Measurements from ENCODE around the gene STIP1.

STIP1 gene

DNA sequence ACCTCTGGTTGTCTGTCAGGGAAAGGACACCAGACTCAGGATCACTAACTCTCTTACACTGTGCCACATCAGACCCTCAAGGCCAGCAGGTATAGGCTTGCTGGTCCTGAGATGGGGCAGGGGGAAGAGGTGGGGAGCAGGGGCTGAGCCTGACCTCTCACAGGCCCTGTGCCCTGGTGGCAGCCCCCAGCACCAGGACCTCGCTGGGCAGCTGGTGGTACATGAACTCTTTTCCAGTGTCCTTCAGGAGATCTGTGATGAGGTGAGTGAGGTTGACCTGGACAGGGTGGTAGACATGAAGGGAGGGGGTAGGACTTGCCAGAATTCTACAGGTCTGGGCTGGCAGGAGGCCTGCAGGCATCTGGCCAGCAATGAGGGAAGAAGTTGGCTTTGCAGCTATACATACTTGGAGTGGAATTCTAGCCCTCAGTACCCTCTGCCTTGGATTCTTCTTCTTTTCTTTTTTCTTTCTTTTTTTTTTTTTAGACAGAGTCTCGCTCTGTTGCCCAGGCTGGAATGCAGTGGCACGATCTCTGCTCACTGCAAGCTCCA, 41.5 kb downstream of the STIP1 start:
- peak overlapping the region; percentile 84 for H3K4me3 ChIP-seq (replicated peaks; ENCODE audit: low read depth, low read length)
- TF ChIP-seq, protein P1, sequence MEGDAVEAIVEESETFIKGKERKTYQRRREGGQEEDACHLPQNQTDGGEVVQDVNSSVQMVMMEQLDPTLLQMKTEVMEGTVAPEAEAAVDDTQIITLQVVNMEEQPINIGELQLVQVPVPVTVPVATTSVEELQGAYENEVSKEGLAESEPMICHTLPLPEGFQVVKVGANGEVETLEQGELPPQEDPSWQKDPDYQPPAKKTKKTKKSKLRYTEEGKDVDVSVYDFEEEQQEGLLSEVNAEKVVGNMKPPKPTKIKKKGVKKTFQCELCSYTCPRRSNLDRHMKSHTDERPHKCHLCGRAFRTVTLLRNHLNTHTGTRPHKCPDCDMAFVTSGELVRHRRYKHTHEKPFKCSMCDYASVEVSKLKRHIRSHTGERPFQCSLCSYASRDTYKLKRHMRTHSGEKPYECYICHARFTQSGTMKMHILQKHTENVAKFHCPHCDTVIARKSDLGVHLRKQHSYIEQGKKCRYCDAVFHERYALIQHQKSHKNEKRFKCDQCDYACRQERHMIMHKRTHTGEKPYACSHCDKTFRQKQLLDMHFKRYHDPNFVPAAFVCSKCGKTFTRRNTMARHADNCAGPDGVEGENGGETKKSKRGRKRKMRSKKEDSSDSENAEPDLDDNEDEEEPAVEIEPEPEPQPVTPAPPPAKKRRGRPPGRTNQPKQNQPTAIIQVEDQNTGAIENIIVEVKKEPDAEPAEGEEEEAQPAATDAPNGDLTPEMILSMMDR (IDR thresholded peaks at IDR 0.05; ENCODE audit: low read depth, low read length, missing control alignments), result no peak
- no peak for DNase-seq (ENCODE audit: extremely low read depth, low read depth)

DNA sequence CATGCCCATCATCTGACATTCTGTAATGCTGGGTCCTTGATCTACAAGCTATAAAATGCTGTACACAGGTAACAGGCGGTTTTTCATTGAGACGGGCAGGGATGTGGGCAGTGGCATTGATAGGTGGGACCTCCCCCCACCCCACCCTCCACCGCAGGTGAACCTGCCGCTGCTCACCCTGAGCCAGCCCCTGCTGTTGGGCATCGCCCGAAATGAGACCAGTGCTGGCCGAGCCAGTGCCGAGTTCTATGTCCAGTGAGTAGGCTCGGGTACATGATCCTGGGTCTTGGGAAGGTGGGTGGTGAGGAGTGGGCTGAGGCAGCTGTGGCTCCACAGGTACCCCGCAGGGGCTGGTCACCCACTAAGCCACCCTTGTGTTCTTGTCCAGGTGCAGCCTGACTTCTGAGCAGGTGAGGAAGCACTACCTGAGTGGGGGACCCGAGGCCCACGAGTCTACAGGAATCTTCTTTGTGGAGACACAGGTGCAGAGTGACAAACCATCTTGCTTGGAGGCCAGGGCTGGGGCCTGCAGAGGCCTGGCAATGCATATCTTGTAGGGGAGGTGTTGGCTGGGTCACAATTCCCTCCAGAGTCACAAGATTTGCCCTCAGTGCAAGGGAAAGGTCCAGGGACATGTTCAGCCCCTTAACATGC, 43.2 kb downstream of the STIP1 start:
- no peak for DNase-seq (ENCODE audit: extremely low read depth, low read depth)
- TF ChIP-seq, protein P1 (IDR thresholded peaks at IDR 0.05; ENCODE audit: low read depth, low read length, missing control alignments), result no peak
- peak overlapping the region; percentile 59; the same call in 1 of the 2 replicates for H3K4me3 ChIP-seq (replicated peaks; ENCODE audit: low read depth, low read length)

DNA sequence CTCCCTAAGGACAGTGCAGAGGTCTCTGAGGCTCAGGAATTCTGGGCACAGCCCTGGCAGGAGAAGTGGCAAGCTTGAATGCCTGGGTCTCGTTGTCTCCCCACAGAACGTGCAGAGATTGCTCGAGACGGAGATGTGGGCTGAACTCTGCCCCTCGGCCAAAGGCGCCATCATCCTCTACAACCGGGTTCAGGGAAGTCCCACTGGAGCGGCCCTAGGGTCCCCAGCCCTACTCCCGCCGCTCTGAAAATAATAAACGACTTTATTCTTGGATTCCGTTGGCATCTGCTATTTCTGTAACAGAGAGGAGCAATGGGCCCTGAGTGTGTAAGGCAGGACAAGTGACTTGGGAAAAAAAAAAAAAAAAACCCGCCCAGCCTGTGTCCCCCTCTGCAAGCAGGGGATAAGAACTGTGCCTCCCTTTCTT, 43.8 kb downstream of the STIP1 start:
- H3K4me3 ChIP-seq (replicated peaks; ENCODE audit: low read depth, low read length), result peak overlapping the region; percentile 59
- TF ChIP-seq, protein P1 (IDR thresholded peaks at IDR 0.05; ENCODE audit: low read depth, low read length, missing control alignments), result no peak
- DNase-seq (ENCODE audit: extremely low read depth, low read depth), result no peak

DNA sequence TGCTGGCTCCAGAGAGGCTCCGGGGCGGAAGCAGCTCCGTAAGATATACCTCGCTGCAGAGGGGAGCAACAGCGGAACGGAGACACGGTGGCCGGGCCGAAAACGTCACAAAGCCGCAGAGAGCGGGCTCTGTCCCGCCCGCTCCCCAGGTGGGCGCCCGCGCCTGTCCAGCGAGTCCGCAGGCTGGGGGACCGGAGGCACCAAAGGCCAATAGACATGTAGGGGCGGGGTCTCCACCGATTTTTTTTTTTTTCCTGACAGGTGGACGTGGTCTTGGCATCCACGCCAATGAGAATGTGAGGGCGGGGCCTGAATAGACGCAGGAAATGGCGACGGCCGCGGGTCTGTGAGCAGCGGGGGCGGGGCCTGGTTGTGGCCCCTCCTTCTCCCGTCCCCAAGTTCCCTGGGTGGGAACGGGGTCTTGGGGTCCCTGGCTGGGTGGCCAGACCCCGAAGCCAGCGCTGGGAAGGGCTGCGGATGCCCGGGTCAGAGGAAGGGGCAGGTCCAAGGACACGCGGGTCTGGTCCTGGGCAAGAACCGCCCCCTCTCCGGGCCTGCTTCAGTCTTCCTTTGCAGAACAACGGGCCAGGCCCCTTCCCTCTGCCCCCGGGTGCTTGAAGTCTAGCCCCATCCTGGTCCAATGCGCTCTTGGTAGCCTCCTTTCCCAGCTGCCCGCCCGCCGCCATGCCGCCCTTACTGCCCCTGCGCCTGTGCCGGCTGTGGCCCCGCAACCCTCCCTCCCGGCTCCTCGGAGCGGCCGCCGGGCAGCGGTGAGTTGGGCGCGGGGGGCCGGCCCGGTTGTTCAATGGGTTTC, 44.4 kb downstream of the STIP1 start, which contains the start of gene DNAJC4:
Gene DNAJC4 (plus strand): TSS at position 378 of the 814 bp plus-strand sequence. CDS start 307 bp downstream, at position 685.
- TF ChIP-seq, protein P1 (IDR thresholded peaks at IDR 0.05; ENCODE audit: low read depth, low read length, missing control alignments), result no peak
- no peak for DNase-seq (ENCODE audit: extremely low read depth, low read depth)
- H3K4me3 ChIP-seq (replicated peaks; ENCODE audit: low read depth, low read length), result peak within 1 kb of the TSS; percentile 59

DNA sequence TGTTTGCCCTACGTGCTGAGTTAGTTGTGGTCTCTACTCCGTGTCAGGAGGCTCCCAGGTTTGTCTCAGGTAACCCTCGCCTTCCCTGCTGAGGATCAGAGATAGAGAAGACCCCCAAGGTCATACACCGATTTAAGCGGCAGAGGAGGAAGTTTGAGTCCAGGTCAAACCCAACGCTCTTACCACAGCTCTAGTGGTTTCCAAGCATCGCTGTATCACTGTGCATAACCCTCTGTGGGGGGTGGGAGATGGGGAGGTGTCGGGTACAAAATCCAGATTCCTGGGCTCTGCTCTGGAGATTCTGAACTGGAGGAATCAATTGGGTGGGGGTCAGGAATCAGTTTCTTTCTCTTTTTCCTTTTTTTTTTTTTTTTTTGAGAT, 45.0 kb downstream of the STIP1 start:
- TF ChIP-seq, protein P1 (IDR thresholded peaks at IDR 0.05; ENCODE audit: low read depth, low read length, missing control alignments), result no peak
- DNase-seq (ENCODE audit: extremely low read depth, low read depth), result no peak
- H3K4me3 ChIP-seq (replicated peaks; ENCODE audit: low read depth, low read length), result peak overlapping the region; percentile 59

DNA sequence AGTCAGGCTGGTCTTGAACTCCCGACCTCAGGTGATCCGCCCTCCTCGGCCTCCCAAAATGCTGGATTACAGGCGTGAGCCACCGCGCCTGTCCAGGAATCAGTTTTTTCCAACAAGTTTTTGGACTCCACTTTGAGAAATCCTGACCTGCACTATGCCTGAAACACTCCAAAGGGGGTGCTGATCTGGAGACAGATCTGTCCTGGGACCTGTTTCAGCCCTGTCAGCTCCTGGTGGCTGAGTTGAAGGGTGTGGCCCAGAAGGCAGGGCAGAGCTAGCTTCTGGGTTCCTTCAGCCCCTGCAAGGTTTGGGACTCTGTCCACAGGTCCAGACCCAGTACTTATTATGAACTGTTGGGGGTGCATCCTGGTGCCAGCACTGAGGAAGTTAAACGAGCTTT, 45.6 kb downstream of the STIP1 start:
- no peak for DNase-seq (ENCODE audit: extremely low read depth, low read depth)
- no peak overlapping the region for H3K4me3 ChIP-seq (replicated peaks; ENCODE audit: low read depth, low read length)
- TF ChIP-seq, protein P1 (IDR thresholded peaks at IDR 0.05; ENCODE audit: low read depth, low read length, missing control alignments), result no peak

All from HFF-Myc (cell line).